Right lobe of liver (tissue), 4 donors: Measurements from ENCODE around the gene RGS1.

Experiments
- POLR2A ChIP-seq: fragments of 450-650 bp; IDR thresholded peaks from one replicate; pipeline ENCODE4 v1.6.1; 2017; ENCODE audit warnings: antibody characterized with exemption, mild to moderate bottlenecking
- TF ChIP-seq, protein P1 (sequence below), 4 donors: fragments of 200-600 bp in 3 of 4; fragments of 450-650 bp in 1 of 4; IDR thresholded peaks; one replicate each; pipeline versions ENCODE4 v1.5.1 to v1.8.0; 2016 to 2022; ENCODE audit warnings: antibody characterized with exemption in 4 of 4, mild to moderate bottlenecking in 2 of 4
- donor health status: DM: no; HTN: no; CAD: no.
- donor health status: DM: no; HTN: no; CAD: no.
- donor health status: DM: no; HTN: yes; CAD: no.

DNA sequence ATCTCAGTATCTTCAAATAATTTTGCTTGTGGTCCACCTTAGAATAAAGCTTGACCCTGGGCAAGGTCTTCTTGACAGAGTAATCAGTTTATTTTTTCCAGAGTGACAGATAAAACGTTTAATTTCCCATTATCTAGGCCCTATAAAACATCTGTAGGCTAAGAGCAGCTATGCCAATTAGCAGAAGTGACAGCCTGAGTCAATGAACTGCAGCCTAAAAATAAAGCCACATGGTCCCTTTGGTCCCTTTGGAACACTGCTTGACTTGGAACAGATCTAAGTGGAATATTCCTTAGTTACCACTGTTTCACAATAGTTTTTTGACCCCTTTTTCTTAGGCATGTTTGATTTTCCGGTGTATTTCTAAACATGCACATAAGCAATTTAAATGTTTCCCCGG lies 54.0 kb downstream of the RGS1 start:
- TF ChIP-seq, protein P1, sequence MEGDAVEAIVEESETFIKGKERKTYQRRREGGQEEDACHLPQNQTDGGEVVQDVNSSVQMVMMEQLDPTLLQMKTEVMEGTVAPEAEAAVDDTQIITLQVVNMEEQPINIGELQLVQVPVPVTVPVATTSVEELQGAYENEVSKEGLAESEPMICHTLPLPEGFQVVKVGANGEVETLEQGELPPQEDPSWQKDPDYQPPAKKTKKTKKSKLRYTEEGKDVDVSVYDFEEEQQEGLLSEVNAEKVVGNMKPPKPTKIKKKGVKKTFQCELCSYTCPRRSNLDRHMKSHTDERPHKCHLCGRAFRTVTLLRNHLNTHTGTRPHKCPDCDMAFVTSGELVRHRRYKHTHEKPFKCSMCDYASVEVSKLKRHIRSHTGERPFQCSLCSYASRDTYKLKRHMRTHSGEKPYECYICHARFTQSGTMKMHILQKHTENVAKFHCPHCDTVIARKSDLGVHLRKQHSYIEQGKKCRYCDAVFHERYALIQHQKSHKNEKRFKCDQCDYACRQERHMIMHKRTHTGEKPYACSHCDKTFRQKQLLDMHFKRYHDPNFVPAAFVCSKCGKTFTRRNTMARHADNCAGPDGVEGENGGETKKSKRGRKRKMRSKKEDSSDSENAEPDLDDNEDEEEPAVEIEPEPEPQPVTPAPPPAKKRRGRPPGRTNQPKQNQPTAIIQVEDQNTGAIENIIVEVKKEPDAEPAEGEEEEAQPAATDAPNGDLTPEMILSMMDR (IDR thresholded peaks at IDR 0.05), result no peak
- no peak for TF ChIP-seq POLR2A
